Measurements from ENCODE around the gene WDR20. TPM values are rescaled to one million over a fixed set of nuclear protein-coding genes. Genes with fewer than 3 reads are reported as not detected.

The WDR20 gene
- total and polyA plus RNA-seq, 2 donors (not counting 3 experiments of a cell fraction or from before 2014, with no cell fraction given) = 12.2 to 22.4 TPM

- Histone ChIP-seq H3K27ac (ENCODE audit: insufficient read depth, low read depth, low read length) (no peak overlapping the region), H3K4me2 (ENCODE audit: insufficient read depth, low read length) (no peak overlapping the region), H3K79me2 (ENCODE audit: control insufficient read depth, insufficient read depth, low read length) (no peaks in the 10 kb centered on the region), H3K9me3 (replicated peaks; ENCODE audit: control insufficient read depth, insufficient read depth, low read length) (no peaks in the 10 kb centered on the region), H2AFZ (ENCODE audit: low read depth, low read length) (no peak overlapping the region), H3K9ac (replicated peaks; ENCODE audit: extremely low read depth, insufficient read depth, low read length) (no peak overlapping the region), H3K4me1 (ENCODE audit: control insufficient read depth, extremely low read depth, insufficient read depth, low read length) (peaks cover 6% of the 10 kb centered on the region), H3K4me3 (replicated peaks in 1 of 3; ENCODE audit: insufficient read depth in 1 of 3, low read depth in 1 of 3, low read length in 3 of 3) (no peak overlapping the region), H4K20me1 (replicated peaks; ENCODE audit: control insufficient read depth, extremely low read depth, insufficient read depth, low read length) (no peaks in the 10 kb centered on the region), H3K36me3 (ENCODE audit: control insufficient read depth in 2 of 2, extremely low read depth in 1 of 2, insufficient read depth in 2 of 2, low read length in 2 of 2) (no peaks in the 10 kb centered on the region), H3K27me3 (ENCODE audit: control insufficient read depth in 2 of 2, insufficient read depth in 2 of 2, low read length in 2 of 2) (no peaks in the 10 kb centered on the region), H3K9me1 (replicated peaks; ENCODE audit: control insufficient read depth, extremely low read depth, insufficient read depth, low read length) (no peaks in the 10 kb centered on the region)
- ChIA-PET CTCF (interaction anchor here (1.4 kb wide), 1 partner anchor 13 kb away, joined by 3 read pairs; no protein-coding TSS in a partner anchor), POLR2A (no interaction called here)
- DNase-seq (ENCODE audit: low read depth, low spot score) (no peak), FAIRE-seq (no peak)
- intact Hi-C loops (cut with micrococcal nuclease) = no loop called here
- TF ChIP-seq POLR2A (IDR thresholded peaks at IDR 0.05; ENCODE audit: low read depth, low read length) = no peak
- no peak for TF ChIP-seq POLR2AphosphoS5 (IDR thresholded peaks at IDR 0.05; ENCODE audit: insufficient read depth, low read depth, low read length)
- TF ChIP-seq CTCF (IDR thresholded peaks at IDR 0.05; ENCODE audit: extremely low read depth in 1 of 2, insufficient read depth in 1 of 2, low read depth in 1 of 2, low read length in 2 of 2) = no peak
- no peak for TF ChIP-seq JUN (IDR thresholded peaks at IDR 0.05; ENCODE audit: borderline replicate concordance, insufficient read depth, insufficient read length, low read depth)
- no peak for TF ChIP-seq EZH2 (IDR thresholded peaks at IDR 0.05; ENCODE audit: borderline replicate concordance, low read depth, low read length, severe bottlenecking)
- TF ChIP-seq GATA2 (IDR thresholded peaks at IDR 0.05; ENCODE audit: insufficient read depth, insufficient read length, low read depth, low read length) = no peak
- TF ChIP-seq MYC (IDR thresholded peaks at IDR 0.05; ENCODE audit: low read depth, low read length) = no peak
- no peak for TF ChIP-seq FOS (IDR thresholded peaks at IDR 0.05; ENCODE audit: borderline replicate concordance, insufficient read depth, low read length)
- BruUV-seq (replicated peaks) = no TSS peak
- dilution Hi-C loops (cut with MboI; ENCODE audit: extremely low pct_ligation_motif_present, low sequenced_read_pairs) = no loop called here
Observed at GRCh38 chr14:102225936-102226335, 86.2 kb downstream of the WDR20 start.
